Neural cell (in vitro differentiated cells): Measurements from ENCODE around the gene PLXNA3. TPM values are rescaled to one million over a fixed set of nuclear protein-coding genes. Genes with fewer than 3 reads are reported as not detected.

Source experiments
- H2AFZ ChIP-seq: fragments of 200-600, 300-800 bp; sonication (generic), shearing (Covaris generic); 2 replicates; pipeline ENCODE4 v1.6.0; 2014; ENCODE audit warnings: low read depth, mild to moderate bottlenecking, antibody characterized with exemption, low read length, moderate library complexity
- H3F3A ChIP-seq: fragments of 200-600 bp; shearing (Covaris generic); 2 replicates; pipeline ENCODE4 v1.6.1; 2016; ENCODE audit warnings: mild to moderate bottlenecking, moderate library complexity, mixed read lengths, antibody characterized with exemption, low read length; ENCODE audit not compliant: insufficient read depth, poor library complexity, severe bottlenecking
- H3K27ac ChIP-seq: fragments of 200-600, 300-800 bp; sonication (generic), shearing (Covaris generic); 2 replicates; pipeline ENCODE4 v1.5.1; 2014; ENCODE audit warnings: mild to moderate bottlenecking, low read length, moderate library complexity
- H3K27me3 ChIP-seq: fragments of 300-800, 200-600 bp; sonication (generic), shearing (Covaris generic); 2 replicates; pipeline ENCODE4 v1.6.0; 2014; ENCODE audit warnings: mild to moderate bottlenecking, low read depth, low read length, moderate library complexity; ENCODE audit not compliant: insufficient read depth
- H3K36me3 ChIP-seq: fragments of 300-800, 200-600 bp; sonication (generic), shearing (Covaris generic); 2 replicates; pipeline ENCODE4 v1.5.1; 2014; ENCODE audit warnings: mild to moderate bottlenecking, antibody characterized with exemption, low read length, moderate library complexity; ENCODE audit not compliant: insufficient read depth
- H3K4me2 ChIP-seq: fragments of 300-800, 200-600 bp; sonication (generic), shearing (Covaris generic); 2 replicates; pipeline ENCODE4 v1.6.0; 2014; ENCODE audit warnings: mild to moderate bottlenecking, low read length
- H3K4me3 ChIP-seq: fragments of 300-800, 200-600 bp; sonication (generic), shearing (Covaris generic); 2 replicates; pipeline ENCODE4 v1.5.1; 2014; ENCODE audit warnings: mild to moderate bottlenecking, low read length, moderate library complexity
- H3K79me2 ChIP-seq: fragments of 200-600 bp; shearing (Covaris generic); replicated peaks from 2 replicates; pipeline ENCODE4 v1.6.0; 2014; ENCODE audit warnings: mild to moderate bottlenecking, low read length, moderate library complexity; ENCODE audit not compliant: insufficient read depth
- H3K9ac ChIP-seq: fragments of 300-800, 200-600 bp; sonication (generic), shearing (Covaris generic); 2 replicates; pipeline ENCODE4 v1.6.1; 2016; ENCODE audit warnings: mild to moderate bottlenecking, low read length, mixed read lengths
- H3K9me2 ChIP-seq: fragments of 200-600 bp; shearing (Covaris generic); 2 replicates; pipeline ENCODE4 v1.6.1; 2016; ENCODE audit warnings: mild to moderate bottlenecking, low read length, mixed read lengths; ENCODE audit not compliant: insufficient read depth
- H3K9me3 ChIP-seq: fragments of 200-600, 300-800 bp; sonication (generic), shearing (Covaris generic); 2 replicates; pipeline ENCODE4 v1.6.1; 2016; ENCODE audit warnings: mild to moderate bottlenecking, mixed run types, low read length, moderate library complexity, mixed read lengths
- H4K20me1 ChIP-seq: fragments of 200-600 bp; shearing (Covaris generic); 2 replicates; pipeline ENCODE4 v1.6.1; 2016; ENCODE audit warnings: mild to moderate bottlenecking, mixed run types; ENCODE audit not compliant: insufficient read depth
- EP300 ChIP-seq: fragments of 450-650 bp; conservative IDR thresholded peaks from 2 replicates; pipeline ENCODE4 v1.6.1; 2014; ENCODE audit warnings: antibody characterized with exemption, mild to moderate bottlenecking, moderate library complexity; ENCODE audit not compliant: poor library complexity, severe bottlenecking
- EZH2 ChIP-seq: fragments of 200-600, 300-800 bp; shearing (Covaris generic), sonication (generic); IDR thresholded peaks from 2 replicates; pipeline ENCODE4 v1.6.1; 2014; ENCODE audit warnings: antibody characterized with exemption, low read length, borderline replicate concordance, mild to moderate bottlenecking; ENCODE audit not compliant: insufficient read depth, poor library complexity, severe bottlenecking
- MXI1 ChIP-seq: fragments of 450-650 bp; conservative IDR thresholded peaks from 2 replicates; pipeline ENCODE4 v1.6.1; 2014; ENCODE audit warnings: antibody characterized with exemption, mild to moderate bottlenecking; ENCODE audit not compliant: poor library complexity, severe bottlenecking
- POLR2AphosphoS5 ChIP-seq: IDR thresholded peaks from 2 replicates; pipeline ENCODE4 v1.6.1; 2012
- RAD21 ChIP-seq: fragments of 450-650 bp; conservative IDR thresholded peaks from 2 replicates; pipeline ENCODE4 v1.6.1; 2014; ENCODE audit warnings: antibody characterized with exemption, mild to moderate bottlenecking, moderate library complexity
- SMC3 ChIP-seq: fragments of 450-650 bp; conservative IDR thresholded peaks from 2 replicates; pipeline ENCODE4 v1.6.1; 2014; ENCODE audit warnings: antibody characterized with exemption, mild to moderate bottlenecking, moderate library complexity; ENCODE audit not compliant: poor library complexity
- TAF1 ChIP-seq: IDR thresholded peaks from 2 replicates; pipeline ENCODE4 v1.6.1; 2012; ENCODE audit warnings: low read depth
- polyA plus RNA-seq: library from polyadenylated mRNA; depleted of rRNA; stranded (reverse); fragments of >200 nt; gene quantifications from 2 replicates; pipeline ENCODE4 v1.2.3, GENCODE V29; 2014
- TF ChIP-seq, protein P1 (sequence below): fragments of 450-650 bp; IDR thresholded peaks from 2 replicates; pipeline ENCODE4 v1.5.1; 2014; ENCODE audit warnings: antibody characterized with exemption, mild to moderate bottlenecking, moderate library complexity; ENCODE audit not compliant: poor library complexity, severe bottlenecking
- TF ChIP-seq, protein P2 (sequence below): IDR thresholded peaks from 2 replicates; pipeline ENCODE4 v1.6.1; 2012; ENCODE audit warnings: borderline replicate concordance

Gene PLXNA3
- polyA plus RNA-seq, 1 donor from 2014 or later, result 17.2 TPM

DNA sequence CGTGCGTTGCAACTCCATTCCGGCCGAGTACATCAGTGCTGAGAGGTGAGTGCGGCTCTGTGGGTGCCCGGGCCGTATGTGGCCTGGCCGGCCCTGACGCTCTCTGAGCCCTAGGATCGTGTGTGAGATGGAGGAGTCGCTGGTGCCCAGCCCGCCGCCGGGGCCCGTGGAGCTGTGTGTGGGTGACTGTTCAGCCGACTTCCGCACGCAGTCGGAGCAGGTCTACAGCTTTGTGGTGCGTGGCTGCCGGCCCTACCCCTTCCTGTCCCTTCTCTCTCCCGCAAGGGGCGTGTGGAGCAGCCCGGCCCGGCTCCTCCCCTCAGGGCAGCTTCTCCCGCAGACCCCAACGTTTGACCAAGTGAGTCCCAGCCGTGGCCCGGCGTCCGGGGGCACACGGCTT, 8.0 kb downstream of the PLXNA3 start:
- no peaks in the 10 kb centered on the region for H3K36me3 ChIP-seq
- no peak overlapping the region for H3K27ac ChIP-seq
- no peak overlapping the region for H3K4me3 ChIP-seq
- H3K9me2 ChIP-seq, result no peaks in the 10 kb centered on the region
- H3K79me2 ChIP-seq, result no peaks in the 10 kb centered on the region
- no peak overlapping the region for H3K9ac ChIP-seq
- no peak overlapping the region for H2AFZ ChIP-seq
- H3K4me2 ChIP-seq, result no peak overlapping the region
- no peaks in the 10 kb centered on the region for H3F3A ChIP-seq
- H4K20me1 ChIP-seq, result no peaks in the 10 kb centered on the region
- TF ChIP-seq RAD21, result no peak
- TF ChIP-seq, protein P1, sequence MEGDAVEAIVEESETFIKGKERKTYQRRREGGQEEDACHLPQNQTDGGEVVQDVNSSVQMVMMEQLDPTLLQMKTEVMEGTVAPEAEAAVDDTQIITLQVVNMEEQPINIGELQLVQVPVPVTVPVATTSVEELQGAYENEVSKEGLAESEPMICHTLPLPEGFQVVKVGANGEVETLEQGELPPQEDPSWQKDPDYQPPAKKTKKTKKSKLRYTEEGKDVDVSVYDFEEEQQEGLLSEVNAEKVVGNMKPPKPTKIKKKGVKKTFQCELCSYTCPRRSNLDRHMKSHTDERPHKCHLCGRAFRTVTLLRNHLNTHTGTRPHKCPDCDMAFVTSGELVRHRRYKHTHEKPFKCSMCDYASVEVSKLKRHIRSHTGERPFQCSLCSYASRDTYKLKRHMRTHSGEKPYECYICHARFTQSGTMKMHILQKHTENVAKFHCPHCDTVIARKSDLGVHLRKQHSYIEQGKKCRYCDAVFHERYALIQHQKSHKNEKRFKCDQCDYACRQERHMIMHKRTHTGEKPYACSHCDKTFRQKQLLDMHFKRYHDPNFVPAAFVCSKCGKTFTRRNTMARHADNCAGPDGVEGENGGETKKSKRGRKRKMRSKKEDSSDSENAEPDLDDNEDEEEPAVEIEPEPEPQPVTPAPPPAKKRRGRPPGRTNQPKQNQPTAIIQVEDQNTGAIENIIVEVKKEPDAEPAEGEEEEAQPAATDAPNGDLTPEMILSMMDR, result no peak
- TF ChIP-seq TAF1, result no peak
- no peak for TF ChIP-seq EZH2
- TF ChIP-seq EP300, result no peak
- no peak for TF ChIP-seq MXI1
- TF ChIP-seq, protein P2, sequence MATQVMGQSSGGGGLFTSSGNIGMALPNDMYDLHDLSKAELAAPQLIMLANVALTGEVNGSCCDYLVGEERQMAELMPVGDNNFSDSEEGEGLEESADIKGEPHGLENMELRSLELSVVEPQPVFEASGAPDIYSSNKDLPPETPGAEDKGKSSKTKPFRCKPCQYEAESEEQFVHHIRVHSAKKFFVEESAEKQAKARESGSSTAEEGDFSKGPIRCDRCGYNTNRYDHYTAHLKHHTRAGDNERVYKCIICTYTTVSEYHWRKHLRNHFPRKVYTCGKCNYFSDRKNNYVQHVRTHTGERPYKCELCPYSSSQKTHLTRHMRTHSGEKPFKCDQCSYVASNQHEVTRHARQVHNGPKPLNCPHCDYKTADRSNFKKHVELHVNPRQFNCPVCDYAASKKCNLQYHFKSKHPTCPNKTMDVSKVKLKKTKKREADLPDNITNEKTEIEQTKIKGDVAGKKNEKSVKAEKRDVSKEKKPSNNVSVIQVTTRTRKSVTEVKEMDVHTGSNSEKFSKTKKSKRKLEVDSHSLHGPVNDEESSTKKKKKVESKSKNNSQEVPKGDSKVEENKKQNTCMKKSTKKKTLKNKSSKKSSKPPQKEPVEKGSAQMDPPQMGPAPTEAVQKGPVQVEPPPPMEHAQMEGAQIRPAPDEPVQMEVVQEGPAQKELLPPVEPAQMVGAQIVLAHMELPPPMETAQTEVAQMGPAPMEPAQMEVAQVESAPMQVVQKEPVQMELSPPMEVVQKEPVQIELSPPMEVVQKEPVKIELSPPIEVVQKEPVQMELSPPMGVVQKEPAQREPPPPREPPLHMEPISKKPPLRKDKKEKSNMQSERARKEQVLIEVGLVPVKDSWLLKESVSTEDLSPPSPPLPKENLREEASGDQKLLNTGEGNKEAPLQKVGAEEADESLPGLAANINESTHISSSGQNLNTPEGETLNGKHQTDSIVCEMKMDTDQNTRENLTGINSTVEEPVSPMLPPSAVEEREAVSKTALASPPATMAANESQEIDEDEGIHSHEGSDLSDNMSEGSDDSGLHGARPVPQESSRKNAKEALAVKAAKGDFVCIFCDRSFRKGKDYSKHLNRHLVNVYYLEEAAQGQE, result no peak
- TF ChIP-seq POLR2AphosphoS5, result no peak
- TF ChIP-seq SMC3, result no peak
- no peaks in the 10 kb centered on the region for H3K27me3 ChIP-seq
- no peaks in the 10 kb centered on the region for H3K9me3 ChIP-seq

DNA sequence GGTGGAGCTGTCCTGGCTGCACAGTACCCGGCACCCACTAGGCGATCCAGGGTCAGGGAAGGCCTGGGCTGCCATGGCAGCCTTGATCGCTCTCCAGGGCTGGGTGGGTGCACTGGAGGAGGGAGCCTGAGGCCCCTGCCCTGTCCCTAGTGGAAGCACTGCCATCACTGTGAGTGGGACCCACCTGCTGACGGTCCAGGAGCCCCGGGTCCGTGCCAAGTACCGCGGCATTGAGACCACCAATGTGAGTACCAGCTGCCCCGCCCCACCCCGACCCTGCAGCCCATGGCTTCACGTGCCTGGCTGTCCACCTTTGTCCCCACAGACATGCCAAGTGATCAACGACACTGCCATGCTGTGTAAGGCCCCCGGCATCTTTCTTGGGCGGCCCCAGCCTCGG, 8.8 kb downstream of the PLXNA3 start:
- Histone ChIP-seq H4K20me1 (no peaks in the 10 kb centered on the region), H3K9me2 (no peaks in the 10 kb centered on the region), H3K79me2 (no peaks in the 10 kb centered on the region), H3K27me3 (no peaks in the 10 kb centered on the region), H3K27ac (no peak overlapping the region), H3K9me3 (no peaks in the 10 kb centered on the region), H3K4me3 (no peak overlapping the region), H2AFZ (no peak overlapping the region), H3F3A (no peaks in the 10 kb centered on the region), H3K9ac (no peak overlapping the region), H3K4me2 (no peak overlapping the region), H3K36me3 (no peaks in the 10 kb centered on the region)
- TF ChIP-seq TAF1, result no peak
- TF ChIP-seq RAD21, result no peak
- TF ChIP-seq POLR2AphosphoS5, result no peak
- TF ChIP-seq EZH2, result no peak
- no peak for TF ChIP-seq SMC3
- TF ChIP-seq, protein P1, result no peak
- no peak for TF ChIP-seq EP300
- TF ChIP-seq MXI1, result no peak
- TF ChIP-seq, protein P2, result no peak
